ENCODE measurements around the gene ROBO1.

GRCh38 chr3:79161941-79162340 lies 605.9 kb downstream of the ROBO1 start:
- TF ChIP-seq CTCF (IDR thresholded peaks at IDR 0.05) (no peak), POLR2A (IDR thresholded peaks at IDR 0.05) (no peak)
